ENCODE results near the gene MAPK6. TPM values are rescaled to one million over a fixed set of nuclear protein-coding genes. Genes with fewer than 3 reads are reported as not detected.

MAPK6 gene
- polyA plus RNA-seq, 1 donor (not counting 4 experiments of a cell fraction or from before 2014, with no cell fraction given), result 103 TPM

- Histone ChIP-seq H3K79me2 (ENCODE audit: control insufficient read depth, insufficient read depth, low read length) (no peaks in the 10 kb centered on the region), H3K36me3 (ENCODE audit: control insufficient read depth in 2 of 2, extremely low read depth in 1 of 2, insufficient read depth in 2 of 2, low read length in 2 of 2) (no peaks in the 10 kb centered on the region), H2AFZ (ENCODE audit: control insufficient read depth, low read length) (no peak overlapping the region), H3K4me1 (ENCODE audit: control insufficient read depth, extremely low read depth, insufficient read depth, low read length) (peaks cover 54% of the 10 kb centered on the region), H3K9ac (ENCODE audit: control insufficient read depth, extremely low read depth, insufficient read depth, low read length) (peak overlapping the region; percentile 22), H3K9me3 (ENCODE audit: control insufficient read depth, low read depth, low read length) (no peaks in the 10 kb centered on the region), H3K27ac (ENCODE audit: control insufficient read depth, insufficient read depth, low read length) (peak overlapping the region; percentile 100), H3K27me3 (ENCODE audit: control insufficient read depth, extremely low read depth, insufficient read depth, low read length) (no peaks in the 10 kb centered on the region), H4K20me1 (ENCODE audit: control insufficient read depth, extremely low read depth, insufficient read depth, low read length) (no peaks in the 10 kb centered on the region), H3K4me3 (ENCODE audit: control insufficient read depth in 2 of 3, extremely low read depth in 1 of 3, insufficient read depth in 2 of 3, low read depth in 1 of 3, low read length in 3 of 3) (peak overlapping the region in 2 of 3 experiments; percentile 2 to 9), H3K4me2 (ENCODE audit: control insufficient read depth, extremely low read depth, insufficient read depth, low read depth, low read length) (peak overlapping the region; percentile 37), H3K9me1 (ENCODE audit: control insufficient read depth, extremely low read depth, insufficient read depth, low read length) (peaks cover 4% of the 10 kb centered on the region)
- no peak for TF ChIP-seq CTCF (optimal IDR thresholded peaks at IDR 0.05 in 1 of 3, IDR thresholded peaks at IDR 0.05 in 1 of 3, conservative IDR thresholded peaks at IDR 0.05 in 1 of 3; ENCODE audit: extremely low read depth in 1 of 3, insufficient read depth in 2 of 3, low read length in 3 of 3)
- TF ChIP-seq EZH2 (IDR thresholded peaks at IDR 0.05; ENCODE audit: low read length), result no peak
- dilution Hi-C loops (cut with MboI; ENCODE audit: extremely low pct_ligation_motif_present, low sequenced_read_pairs), result no loop called here
- FAIRE-seq, result no peak
- DNase-seq (ENCODE audit: low read depth, low spot score), result no peak
Observed at GRCh38 chr15:52078197-52078875, 59.3 kb downstream of the MAPK6 start.

DNA sequence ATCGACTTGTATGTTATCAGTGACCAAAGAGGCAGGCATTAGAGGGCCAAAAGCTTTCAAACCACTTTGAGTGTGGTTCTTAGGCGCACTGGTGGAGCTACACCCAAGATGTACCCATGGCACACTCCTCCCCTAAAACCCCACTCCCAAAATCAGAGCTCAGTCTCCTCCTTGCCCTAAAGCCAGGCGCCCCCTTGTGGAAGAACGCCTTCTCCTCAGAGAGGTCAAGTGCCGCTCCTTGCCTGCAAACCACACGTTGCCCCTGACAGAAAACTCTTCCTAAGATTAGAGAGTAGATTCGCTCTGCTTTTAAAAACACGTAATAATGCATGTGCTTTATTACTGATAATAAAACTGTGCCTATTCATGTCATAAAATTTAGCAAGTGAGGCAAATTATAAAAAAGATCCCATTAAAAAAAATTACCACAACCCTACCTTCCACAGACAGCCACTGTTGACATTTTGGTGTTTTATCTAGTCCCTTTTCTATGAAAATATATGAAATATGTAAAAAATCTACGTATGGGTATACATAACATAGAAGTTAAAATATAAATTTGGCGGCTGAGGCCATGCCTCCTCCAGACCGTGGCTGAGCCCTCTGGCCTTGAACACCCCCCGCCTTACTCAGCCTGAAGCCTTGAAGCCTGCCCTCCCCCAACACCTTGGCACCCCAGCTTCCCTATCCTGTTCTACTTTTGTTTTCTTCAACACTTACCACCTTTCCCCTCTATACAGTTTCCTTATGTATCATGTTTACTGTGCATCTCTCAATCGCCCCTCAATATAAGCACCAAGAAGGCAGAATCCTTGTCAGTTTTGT lies 60.1 kb downstream of the MAPK6 start:
- Histone ChIP-seq H3K36me3 (ENCODE audit: control insufficient read depth in 2 of 2, extremely low read depth in 1 of 2, insufficient read depth in 2 of 2, low read length in 2 of 2) (no peaks in the 10 kb centered on the region), H3K9me3 (ENCODE audit: control insufficient read depth, low read depth, low read length) (no peaks in the 10 kb centered on the region), H3K4me3 (ENCODE audit: control insufficient read depth in 2 of 3, extremely low read depth in 1 of 3, insufficient read depth in 2 of 3, low read depth in 1 of 3, low read length in 3 of 3) (no peak overlapping the region), H3K27me3 (ENCODE audit: control insufficient read depth, extremely low read depth, insufficient read depth, low read length) (no peaks in the 10 kb centered on the region), H3K9me1 (ENCODE audit: control insufficient read depth, extremely low read depth, insufficient read depth, low read length) (peaks cover 4% of the 10 kb centered on the region), H3K27ac (ENCODE audit: control insufficient read depth, insufficient read depth, low read length) (peak overlapping the region; percentile 100), H3K4me1 (ENCODE audit: control insufficient read depth, extremely low read depth, insufficient read depth, low read length) (peaks cover 54% of the 10 kb centered on the region), H4K20me1 (ENCODE audit: control insufficient read depth, extremely low read depth, insufficient read depth, low read length) (no peaks in the 10 kb centered on the region), H3K9ac (ENCODE audit: control insufficient read depth, extremely low read depth, insufficient read depth, low read length) (peak overlapping the region; percentile 52), H2AFZ (ENCODE audit: control insufficient read depth, low read length) (no peak overlapping the region), H3K79me2 (ENCODE audit: control insufficient read depth, insufficient read depth, low read length) (no peaks in the 10 kb centered on the region), H3K4me2 (ENCODE audit: control insufficient read depth, extremely low read depth, insufficient read depth, low read depth, low read length) (peak overlapping the region; percentile 37)
- FAIRE-seq (no peak), DNase-seq (ENCODE audit: low read depth, low spot score) (no peak)
- TF ChIP-seq EZH2 (IDR thresholded peaks at IDR 0.05; ENCODE audit: low read length) (no peak), CTCF (optimal IDR thresholded peaks at IDR 0.05 in 1 of 3, IDR thresholded peaks at IDR 0.05 in 1 of 3, conservative IDR thresholded peaks at IDR 0.05 in 1 of 3; ENCODE audit: extremely low read depth in 1 of 3, insufficient read depth in 2 of 3, low read length in 3 of 3) (peak; percentile 82 to 89 (median 83))
- dilution Hi-C loops (cut with MboI; ENCODE audit: extremely low pct_ligation_motif_present, low sequenced_read_pairs), result no loop called here
